Measurements from ENCODE around the gene ZFR.

- no peak for TF ChIP-seq POLR2AphosphoS5 (IDR thresholded peaks at IDR 0.05; ENCODE audit: low read depth, low read length)
- TF ChIP-seq REST (IDR thresholded peaks at IDR 0.05; ENCODE audit: insufficient read depth in 1 of 2, low read depth in 2 of 2, low read length in 2 of 2) = no peak
- no peak for TF ChIP-seq SIN3A (IDR thresholded peaks at IDR 0.05; ENCODE audit: borderline replicate concordance, insufficient read depth, low read length)
- no peak for TF ChIP-seq TAF1 (IDR thresholded peaks at IDR 0.05; ENCODE audit: borderline replicate concordance, insufficient read depth, low read length)
These were observed 136.8 kb downstream of the ZFR start for GRCh38 chr5:32307769-32308194.
